Measurements from ENCODE around the gene GIMAP1. TPM values are rescaled to one million over a fixed set of nuclear protein-coding genes. Genes with fewer than 3 reads are reported as not detected.

The GIMAP1 gene
- polyA plus RNA-seq, 3 donors, result 2.1 to 2.3 (median 2.3) TPM

- DNase-seq (ENCODE audit: extremely low read depth in 1 of 11, low read depth in 9 of 11, low spot score in 4 of 11), result no peak
Measured at GRCh38 chr7:150717814-150718420, 1.5 kb downstream of the GIMAP1 start.

GRCh38 chr7:150719436-150719835, 3.0 kb downstream of the GIMAP1 start:
- no peak for DNase-seq (ENCODE audit: extremely low read depth in 1 of 11, low read depth in 9 of 11, low spot score in 4 of 11)

GRCh38 chr7:150719960-150720891, 3.8 kb downstream of the GIMAP1 start:
- no peak for DNase-seq (ENCODE audit: extremely low read depth in 1 of 11, low read depth in 9 of 11, low spot score in 4 of 11)

GRCh38 chr7:150721970-150722373, 5.6 kb downstream of the GIMAP1 start:
- no peak for DNase-seq (ENCODE audit: extremely low read depth in 1 of 11, low read depth in 9 of 11, low spot score in 4 of 11)

DNA sequence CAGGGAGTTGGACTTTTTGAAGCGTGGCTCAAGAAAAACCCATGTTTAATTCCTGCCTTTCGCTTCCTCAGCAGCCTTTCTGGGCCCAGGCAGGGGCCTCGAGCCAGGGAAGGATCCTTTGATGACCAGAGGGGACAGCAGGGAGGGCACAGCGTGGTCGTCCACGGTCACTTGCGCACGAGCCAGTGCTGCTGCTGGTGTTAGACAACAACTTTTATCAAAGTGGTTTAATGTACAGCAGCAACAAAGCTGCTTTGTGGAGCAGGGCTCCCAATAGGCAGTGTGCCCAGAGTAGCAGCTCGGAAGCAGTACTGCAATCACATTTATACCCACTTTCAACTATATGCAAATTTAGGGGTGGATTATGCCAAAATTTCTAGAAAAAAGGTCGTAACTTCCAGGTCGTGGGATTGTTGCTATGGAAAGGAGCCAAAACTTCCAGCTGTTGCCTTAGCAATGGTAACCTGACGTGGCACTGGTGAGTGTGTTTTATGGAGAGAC, 6.1 kb downstream of the GIMAP1 start:
- DNase-seq (ENCODE audit: extremely low read depth in 1 of 11, low read depth in 9 of 11, low spot score in 4 of 11), result no peak

DNA sequence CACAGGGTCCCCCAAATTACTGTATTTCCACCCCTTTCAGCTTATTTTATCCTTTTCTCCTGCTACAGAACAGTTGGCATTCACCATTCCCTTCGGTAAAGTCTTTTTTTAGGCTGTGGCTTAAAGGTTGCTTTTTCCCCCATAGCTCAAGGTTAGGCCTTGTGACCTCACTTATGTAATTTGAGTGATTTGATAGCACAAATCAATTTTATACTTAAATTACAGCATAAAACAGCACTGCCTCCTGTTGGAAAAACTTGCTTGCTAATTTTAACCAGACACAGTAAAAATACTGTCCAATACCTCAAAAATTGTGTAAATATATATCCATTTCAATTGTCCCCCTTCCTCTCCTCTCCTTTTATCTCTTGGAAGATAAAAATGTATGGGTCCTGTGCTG, 7.1 kb downstream of the GIMAP1 start:
- no peak for DNase-seq (ENCODE audit: extremely low read depth in 1 of 11, low read depth in 9 of 11, low spot score in 4 of 11)

GRCh38 chr7:150727381-150727780, 11.0 kb downstream of the GIMAP1 start:
- no peak for DNase-seq (ENCODE audit: extremely low read depth in 1 of 11, low read depth in 9 of 11, low spot score in 4 of 11)

- DNase-seq (ENCODE audit: extremely low read depth in 1 of 11, low read depth in 9 of 11, low spot score in 4 of 11), result no peak
Measured at GRCh38 chr7:150728011-150728410, 11.6 kb downstream of the GIMAP1 start.

DNA sequence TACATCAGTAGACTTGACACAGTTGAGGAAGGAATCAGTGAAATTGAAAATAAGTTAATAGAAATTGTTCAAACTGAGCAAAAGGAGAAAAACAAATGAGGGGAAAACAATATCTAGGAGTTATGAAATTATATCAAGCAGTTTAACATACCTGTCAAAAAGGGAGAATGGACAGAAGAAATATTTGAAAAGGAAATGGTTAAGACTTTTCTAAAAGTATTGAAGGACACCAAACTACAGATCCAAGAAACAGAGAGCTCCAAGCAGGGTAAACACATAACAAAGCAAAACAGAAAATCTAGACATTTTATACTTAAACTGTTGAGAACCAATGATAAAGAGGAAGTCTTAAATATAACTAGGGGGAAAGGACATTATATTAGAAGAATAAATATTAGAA, 12.2 kb downstream of the GIMAP1 start:
- no peak for DNase-seq (ENCODE audit: extremely low read depth in 1 of 11, low read depth in 9 of 11, low spot score in 4 of 11)

GRCh38 chr7:150731916-150732315, 15.5 kb downstream of the GIMAP1 start:
- DNase-seq (ENCODE audit: extremely low read depth in 1 of 11, low read depth in 9 of 11, low spot score in 4 of 11), result no peak

DNA sequence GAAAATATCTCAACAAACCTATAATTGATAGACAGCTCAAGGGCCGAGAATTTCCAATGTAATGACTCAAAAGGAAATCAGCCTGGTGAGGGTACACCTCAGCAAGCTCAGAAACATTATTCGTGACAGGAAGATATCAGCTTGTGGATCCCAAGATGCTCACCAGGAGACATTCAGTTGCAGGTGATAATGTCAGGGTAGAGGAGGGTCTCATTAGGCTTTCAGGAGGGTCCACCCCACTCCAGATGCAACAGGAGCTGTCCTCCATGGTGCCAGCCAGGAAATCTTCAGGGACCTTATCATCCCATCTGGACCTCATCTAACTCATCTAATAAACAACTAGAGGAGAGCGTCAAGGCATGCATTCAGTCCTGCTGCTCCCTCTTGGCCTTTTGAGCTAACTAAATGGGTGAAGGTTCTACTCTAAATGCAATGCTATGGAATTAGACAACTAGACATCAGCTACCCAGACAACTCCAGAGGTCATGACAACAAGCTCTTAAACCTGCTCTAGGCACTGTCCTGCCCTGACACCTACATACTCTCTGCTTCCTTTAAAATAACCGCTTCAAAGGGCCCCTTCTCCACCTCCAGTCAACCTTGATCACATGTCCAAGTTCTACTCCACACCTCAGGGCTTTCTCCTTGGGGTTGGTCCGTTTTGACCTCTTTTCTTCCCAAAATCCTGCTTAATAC, 16.5 kb downstream of the GIMAP1 start:
- DNase-seq (ENCODE audit: extremely low read depth in 1 of 11, low read depth in 9 of 11, low spot score in 4 of 11), result no peak

GRCh38 chr7:150733482-150734095, 17.2 kb downstream of the GIMAP1 start:
- DNase-seq (ENCODE audit: extremely low read depth in 1 of 11, low read depth in 9 of 11, low spot score in 4 of 11), result no peak

DNA sequence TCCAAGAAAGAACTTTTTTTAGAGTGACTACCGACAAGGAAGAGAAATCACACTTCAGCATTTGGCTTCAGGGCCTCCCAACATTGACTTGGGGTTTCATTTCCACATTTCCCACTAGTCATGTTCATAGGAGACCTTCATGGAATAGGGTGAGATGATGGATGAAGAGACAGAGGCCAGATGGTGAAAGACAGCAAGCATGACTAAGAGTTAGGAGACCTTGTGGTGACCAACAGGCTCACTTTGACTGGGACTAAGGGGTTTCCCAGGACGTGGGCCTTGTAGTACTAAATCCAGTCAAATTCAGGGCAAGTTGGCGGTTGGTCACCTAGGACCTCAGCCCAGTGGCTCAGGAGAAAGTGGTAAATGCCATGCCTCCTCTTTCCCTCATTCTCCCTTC, 17.8 kb downstream of the GIMAP1 start:
- no peak for DNase-seq (ENCODE audit: extremely low read depth in 1 of 11, low read depth in 9 of 11, low spot score in 4 of 11)

GRCh38 chr7:150735596-150736358, 19.4 kb downstream of the GIMAP1 start:
- DNase-seq (ENCODE audit: extremely low read depth in 1 of 11, low read depth in 9 of 11, low spot score in 4 of 11), result no peak

DNA sequence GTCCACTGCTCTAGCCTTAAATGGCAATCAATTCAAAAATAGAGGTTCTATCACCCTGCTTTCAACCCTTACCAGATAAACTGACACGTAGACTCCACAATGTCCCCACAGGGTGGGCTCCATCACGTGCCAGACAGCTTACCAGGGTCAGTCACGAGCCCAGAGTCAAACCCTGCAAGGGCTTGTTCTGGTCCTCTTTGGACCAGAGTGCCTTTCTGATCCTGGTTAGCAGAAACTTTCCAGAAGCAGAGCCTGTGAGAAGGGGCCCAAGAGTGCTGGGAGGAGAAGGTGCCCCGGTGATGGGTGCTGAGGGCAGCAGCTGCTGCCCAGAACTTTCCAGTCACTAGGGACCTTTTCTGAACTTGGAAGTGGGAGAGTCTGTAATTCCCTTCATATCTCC, 20.5 kb downstream of the GIMAP1 start:
- DNase-seq (ENCODE audit: extremely low read depth in 1 of 11, low read depth in 9 of 11, low spot score in 4 of 11), result no peak

GRCh38 chr7:150737265-150738055, 21.0 kb downstream of the GIMAP1 start, which contains the start of gene GIMAP5:
TSS of gene GIMAP5 (plus strand) at chr7:150737418. CDS start at chr7:150740885, 3,467 bp downstream.
- no peak for DNase-seq (ENCODE audit: extremely low read depth in 1 of 11, low read depth in 9 of 11, low spot score in 4 of 11)

DNA sequence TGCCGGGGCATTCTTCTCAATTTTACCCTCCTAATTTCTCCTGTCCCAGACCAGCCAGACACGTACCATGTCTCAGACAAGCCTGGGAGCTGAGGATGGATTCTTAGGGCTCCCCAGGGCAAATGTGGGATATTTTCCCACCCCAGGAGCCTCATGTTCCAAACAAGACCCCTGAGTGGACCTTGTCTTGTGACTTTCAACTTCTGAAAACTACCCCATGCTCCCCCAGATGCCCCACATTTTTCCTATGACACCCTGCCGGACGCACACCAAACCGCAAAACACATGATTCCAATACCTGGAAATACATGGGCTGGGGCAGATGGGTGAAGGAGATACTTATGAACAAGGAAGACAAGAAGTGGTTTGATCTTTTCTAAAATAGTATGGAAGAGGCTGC, 21.7 kb downstream of the GIMAP1 start:
- no peak for DNase-seq (ENCODE audit: extremely low read depth in 1 of 11, low read depth in 9 of 11, low spot score in 4 of 11)

DNA sequence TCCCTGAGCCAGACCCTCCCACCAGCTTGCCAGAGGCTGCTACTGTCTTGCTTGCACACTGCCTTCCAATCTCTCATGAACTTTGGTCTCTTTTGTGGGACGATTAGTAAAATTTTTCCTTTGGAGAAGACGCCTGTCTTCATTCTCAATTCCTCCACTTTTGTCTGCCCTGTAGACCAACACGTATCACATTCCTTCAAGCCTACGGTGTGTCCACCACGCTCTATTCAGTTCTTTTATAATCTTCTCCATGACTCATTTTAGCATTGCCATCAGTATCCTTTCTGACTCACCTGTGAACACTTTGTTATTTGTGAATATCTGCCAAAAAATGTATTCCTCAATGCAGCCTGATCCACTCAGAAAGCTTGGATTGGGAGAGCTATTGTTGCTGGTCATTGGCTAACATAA, 22.2 kb downstream of the GIMAP1 start:
- no peak for DNase-seq (ENCODE audit: extremely low read depth in 1 of 11, low read depth in 9 of 11, low spot score in 4 of 11)
